C4-2B (cell line): Measurements from ENCODE around the gene PLEKHM2.

Experiments
- ZFX ChIP-seq: fragments of 450-650 bp; IDR thresholded peaks from 2 replicates; pipeline ENCODE4 v1.6.1; 2017
- TF ChIP-seq, protein P1 (sequence below): fragments of 450-650 bp; conservative IDR thresholded peaks from 2 replicates; pipeline ENCODE4 v1.5.1; 2017; ENCODE audit warnings: mild to moderate bottlenecking

DNA sequence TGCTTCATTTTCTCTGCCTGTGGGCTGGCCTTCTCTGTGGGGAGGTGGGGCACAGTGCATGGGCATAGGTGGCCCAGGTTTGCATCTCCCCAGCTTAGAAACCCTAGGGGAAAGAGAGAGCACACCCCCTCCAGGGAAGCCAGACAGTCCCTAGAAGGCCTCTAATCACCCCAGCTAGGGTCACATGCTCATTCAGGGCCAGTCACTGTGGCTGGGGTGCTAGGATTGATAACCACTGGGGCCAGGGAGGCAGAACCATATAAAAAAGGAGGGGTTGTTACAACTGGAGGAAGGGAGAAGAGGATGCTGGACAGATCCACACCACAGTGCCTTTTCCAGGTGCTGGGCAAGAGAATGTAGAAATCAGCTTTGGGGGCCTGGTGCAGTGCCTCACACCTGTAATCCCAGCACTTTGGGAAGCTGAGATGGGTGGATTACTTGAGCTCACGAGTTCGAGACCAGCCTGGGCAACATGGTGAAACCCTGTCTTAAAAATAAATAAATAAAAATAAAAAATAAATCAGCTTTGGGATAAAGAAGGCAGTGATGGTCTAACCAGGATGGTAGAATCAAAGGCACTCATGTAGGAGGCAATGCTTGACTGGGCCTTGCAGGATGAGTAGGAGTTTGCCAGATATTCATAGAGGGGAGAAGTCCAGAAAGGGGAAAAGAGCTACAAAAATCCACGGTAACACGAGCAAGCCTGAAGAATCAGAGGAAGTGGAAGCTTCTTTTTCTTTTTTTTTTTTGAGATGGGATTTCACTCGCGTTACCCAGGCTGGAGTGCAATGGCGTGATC lies 94.0 kb downstream of the PLEKHM2 start:
- TF ChIP-seq, protein P1, sequence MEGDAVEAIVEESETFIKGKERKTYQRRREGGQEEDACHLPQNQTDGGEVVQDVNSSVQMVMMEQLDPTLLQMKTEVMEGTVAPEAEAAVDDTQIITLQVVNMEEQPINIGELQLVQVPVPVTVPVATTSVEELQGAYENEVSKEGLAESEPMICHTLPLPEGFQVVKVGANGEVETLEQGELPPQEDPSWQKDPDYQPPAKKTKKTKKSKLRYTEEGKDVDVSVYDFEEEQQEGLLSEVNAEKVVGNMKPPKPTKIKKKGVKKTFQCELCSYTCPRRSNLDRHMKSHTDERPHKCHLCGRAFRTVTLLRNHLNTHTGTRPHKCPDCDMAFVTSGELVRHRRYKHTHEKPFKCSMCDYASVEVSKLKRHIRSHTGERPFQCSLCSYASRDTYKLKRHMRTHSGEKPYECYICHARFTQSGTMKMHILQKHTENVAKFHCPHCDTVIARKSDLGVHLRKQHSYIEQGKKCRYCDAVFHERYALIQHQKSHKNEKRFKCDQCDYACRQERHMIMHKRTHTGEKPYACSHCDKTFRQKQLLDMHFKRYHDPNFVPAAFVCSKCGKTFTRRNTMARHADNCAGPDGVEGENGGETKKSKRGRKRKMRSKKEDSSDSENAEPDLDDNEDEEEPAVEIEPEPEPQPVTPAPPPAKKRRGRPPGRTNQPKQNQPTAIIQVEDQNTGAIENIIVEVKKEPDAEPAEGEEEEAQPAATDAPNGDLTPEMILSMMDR: no peak
- TF ChIP-seq ZFX: no peak
